PC-9 (cell line): ENCODE results near the gene MTERF2. TPM values are rescaled to one million over a fixed set of nuclear protein-coding genes. Genes with fewer than 3 reads are reported as not detected.

Experiments used
- BruUV-seq: library from RNA; stranded (reverse); fragments of 400-500 nt; replicated peaks from 2 replicates; lab custom pipeline; 2021; lab: Mats Ljungman, UMichigan
- CTCF ChIA-PET: fragments of 300-600 bp; sonication (Branson Sonifier 250); formaldehyde crosslinking; loops from one replicate; lab custom pipeline; 2022; ENCODE audit warnings: antibody characterized with exemption; lab: Charles Lee
- POLR2A ChIA-PET: fragments of 300-600 bp; sonication (Branson Sonifier 250); formaldehyde crosslinking; loops from one replicate; lab custom pipeline; 2022; ENCODE audit warnings: antibody characterized with exemption; ENCODE audit not compliant: unreplicated experiment; lab: Charles Lee
- DNase-seq, 2 experiments: peaks; one replicate each; pipeline versions ENCODE4 v3.0.0 to v3.0.0-alpha.2; 2015 to 2022; ENCODE audit warnings: mixed read lengths in 1 of 2
- H2AFZ ChIP-seq: fragments of 200-600 bp; sonication (generic); 2 replicates; pipeline ENCODE4 v1.8.1; 2017; ENCODE audit warnings: antibody characterized with exemption
- H3F3A ChIP-seq: fragments of 200-600 bp; sonication (generic); 2 replicates; pipeline ENCODE4 v1.8.1; 2017; ENCODE audit warnings: antibody characterized with exemption, mild to moderate bottlenecking, low read depth; ENCODE audit not compliant: insufficient read depth
- H3K27ac ChIP-seq: fragments of 200-600 bp; sonication (generic); 2 replicates; pipeline ENCODE4 v1.6.1; 2016; ENCODE audit warnings: mixed run types
- H3K27me3 ChIP-seq: fragments of 200-600 bp; sonication (generic); 2 replicates; pipeline ENCODE4 v1.6.1; 2016; ENCODE audit warnings: low read depth, mixed run types; ENCODE audit not compliant: insufficient read depth
- H3K36me3 ChIP-seq: fragments of 200-600 bp; sonication (generic); 2 replicates; pipeline ENCODE4 v1.6.1; 2016; ENCODE audit warnings: low read depth, mixed run types
- H3K4me1 ChIP-seq: fragments of 200-600 bp; sonication (generic); replicated peaks from 2 replicates; pipeline ENCODE4 v1.6.1; 2016; ENCODE audit warnings: mixed run types; ENCODE audit not compliant: insufficient read depth
- H3K4me2 ChIP-seq: fragments of 200-600 bp; sonication (generic); 2 replicates; pipeline ENCODE4 v1.6.1; 2017; ENCODE audit warnings: mixed run types
- H3K4me3 ChIP-seq: fragments of 200-600 bp; sonication (generic); 2 replicates; pipeline ENCODE4 v1.6.1; 2016; ENCODE audit warnings: mixed run types
- H3K79me2 ChIP-seq: fragments of 200-600 bp; sonication (generic); 2 replicates; pipeline ENCODE4 v1.6.1; 2017; ENCODE audit warnings: low read depth, mixed run types
- H3K9me2 ChIP-seq: fragments of 200-600 bp; sonication (generic); 2 replicates; pipeline ENCODE4 v1.8.1; 2017; ENCODE audit warnings: mild to moderate bottlenecking; ENCODE audit not compliant: insufficient read depth
- H3K9me3 ChIP-seq: fragments of 200-600 bp; sonication (generic); 2 replicates; pipeline ENCODE4 v1.8.1; 2016; ENCODE audit warnings: low read depth; ENCODE audit not compliant: insufficient read depth
- H4K20me1 ChIP-seq: fragments of 200-600 bp; sonication (generic); 2 replicates; pipeline ENCODE4 v1.8.1; 2017; ENCODE audit not compliant: insufficient read depth
- EZH2 ChIP-seq: fragments of 200-600 bp; sonication (generic); IDR thresholded peaks from 2 replicates; pipeline ENCODE4 v1.8.0; 2017; ENCODE audit warnings: antibody characterized with exemption, low read depth
- intact Hi-C: fragments of 100-400 bp; cut with micrococcal nuclease; formaldehyde crosslinking; loops from one replicate; pipeline ENCODE4 v1.10.0; 2022; ENCODE audit not compliant: unreplicated experiment
- total RNA-seq: library from RNA; stranded (reverse); gene quantifications from 2 replicates; pipeline ENCODE4 v1.2.3, GENCODE V29; 2021
- TF ChIP-seq, protein P1 (sequence below): fragments of 200-600 bp; sonication (generic); conservative IDR thresholded peaks from 2 replicates; pipeline ENCODE4 v1.6.1; 2017; ENCODE audit warnings: mixed run types, antibody characterized with exemption, mild to moderate bottlenecking, moderate library complexity

The MTERF2 gene
- total RNA-seq, 1 experiment from 2014 or later, result 8.2 TPM

- Histone ChIP-seq H3K27ac (no peak overlapping the region), H3K4me3 (peak overlapping the region; percentile 83), H2AFZ (peak overlapping the region; percentile 85), H3K9me3 (no peaks in the 10 kb centered on the region), H3K4me2 (peak overlapping the region; percentile 76), H3K27me3 (peaks cover 13% of the 10 kb centered on the region; the same call in 1 of the 2 replicates), H3K4me1 (peaks cover 17% of the 10 kb centered on the region; the same call in 1 of the 2 replicates), H3K9me2 (no peaks in the 10 kb centered on the region; the same call in 1 of the 2 replicates), H3F3A (peaks cover 20% of the 10 kb centered on the region; the same call in 1 of the 2 replicates), H3K36me3 (no peaks in the 10 kb centered on the region), H3K79me2 (peaks cover 26% of the 10 kb centered on the region), H4K20me1 (peaks cover 6% of the 10 kb centered on the region; the same call in 1 of the 2 replicates)
- no peak for DNase-seq
- ChIA-PET CTCF (no interaction called here), POLR2A (interaction anchor here (0.6 to 0.7 kb wide), 2 partner anchors 76 to 703 kb away, joined by 3 to 7 read pairs; no protein-coding TSS in a partner anchor)
- intact Hi-C loops, result loop anchor here (2.0 to 5.0 kb wide), 2 partner anchors 32 to 707 kb away; partner anchors contain the start of genes CKAP4 and MTERF2
- TF ChIP-seq, protein P1, sequence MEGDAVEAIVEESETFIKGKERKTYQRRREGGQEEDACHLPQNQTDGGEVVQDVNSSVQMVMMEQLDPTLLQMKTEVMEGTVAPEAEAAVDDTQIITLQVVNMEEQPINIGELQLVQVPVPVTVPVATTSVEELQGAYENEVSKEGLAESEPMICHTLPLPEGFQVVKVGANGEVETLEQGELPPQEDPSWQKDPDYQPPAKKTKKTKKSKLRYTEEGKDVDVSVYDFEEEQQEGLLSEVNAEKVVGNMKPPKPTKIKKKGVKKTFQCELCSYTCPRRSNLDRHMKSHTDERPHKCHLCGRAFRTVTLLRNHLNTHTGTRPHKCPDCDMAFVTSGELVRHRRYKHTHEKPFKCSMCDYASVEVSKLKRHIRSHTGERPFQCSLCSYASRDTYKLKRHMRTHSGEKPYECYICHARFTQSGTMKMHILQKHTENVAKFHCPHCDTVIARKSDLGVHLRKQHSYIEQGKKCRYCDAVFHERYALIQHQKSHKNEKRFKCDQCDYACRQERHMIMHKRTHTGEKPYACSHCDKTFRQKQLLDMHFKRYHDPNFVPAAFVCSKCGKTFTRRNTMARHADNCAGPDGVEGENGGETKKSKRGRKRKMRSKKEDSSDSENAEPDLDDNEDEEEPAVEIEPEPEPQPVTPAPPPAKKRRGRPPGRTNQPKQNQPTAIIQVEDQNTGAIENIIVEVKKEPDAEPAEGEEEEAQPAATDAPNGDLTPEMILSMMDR, result no peak
- no peak for TF ChIP-seq EZH2
- BruUV-seq, result TSS peak; percentile 45
These were observed 32.2 kb downstream of the MTERF2 start for GRCh38 chr12:106954462-106955376.

DNA sequence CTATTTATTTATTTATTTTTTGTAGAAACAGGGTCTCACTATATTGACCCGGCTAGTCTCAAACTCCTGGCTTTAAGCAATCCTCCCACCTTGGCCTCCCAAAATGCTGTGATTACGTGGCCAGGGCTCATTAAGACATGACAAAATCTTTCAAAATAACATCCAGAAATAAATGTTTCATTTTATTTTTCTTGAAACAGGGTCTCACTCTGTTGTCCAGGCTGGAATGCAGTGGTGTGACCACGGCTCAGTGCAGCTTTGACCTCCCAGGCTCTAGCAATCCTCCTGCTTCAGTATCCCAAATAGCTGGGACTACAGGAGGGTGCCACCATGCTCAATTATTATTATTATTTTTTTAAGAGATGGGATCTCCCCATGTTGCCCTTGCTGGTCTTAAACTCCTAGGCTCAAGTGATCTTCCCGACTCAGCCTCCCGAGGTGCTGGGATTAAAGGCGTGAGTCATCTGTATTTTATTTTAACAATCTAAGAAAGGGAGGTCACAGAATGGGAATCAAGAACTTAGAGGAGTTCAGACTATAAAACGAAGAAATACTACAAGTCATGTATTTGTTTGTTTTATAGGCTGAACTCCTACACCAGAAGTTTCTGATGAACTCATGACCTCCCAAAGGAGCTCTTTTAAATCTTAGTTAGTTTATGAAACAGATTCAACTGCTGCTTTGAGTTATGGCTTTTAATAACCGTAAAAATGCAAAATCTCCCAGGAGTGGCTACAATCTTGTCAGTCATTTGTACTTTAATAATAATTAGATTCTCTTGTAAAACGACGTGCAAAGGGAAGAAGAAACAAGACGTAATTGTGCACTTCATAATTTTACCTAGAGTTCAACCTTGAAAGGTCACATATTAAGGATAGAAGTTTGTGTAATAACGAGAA, 33.3 kb downstream of the MTERF2 start:
- no peaks in the 10 kb centered on the region; the same call in 1 of the 2 replicates for H3K9me2 ChIP-seq
- H3K36me3 ChIP-seq, result no peaks in the 10 kb centered on the region
- peaks cover 13% of the 10 kb centered on the region; the same call in 1 of the 2 replicates for H3K4me1 ChIP-seq
- no peak overlapping the region for H3K4me3 ChIP-seq
- H3K4me2 ChIP-seq, result no peak overlapping the region
- peaks cover 8% of the 10 kb centered on the region; the same call in 1 of the 2 replicates for H3K9me3 ChIP-seq
- H3K79me2 ChIP-seq, result peaks cover 14% of the 10 kb centered on the region
- peaks cover 3% of the 10 kb centered on the region; the same call in 1 of the 2 replicates for H4K20me1 ChIP-seq
- TF ChIP-seq, protein P1, result no peak
- no peak for TF ChIP-seq EZH2
- ChIA-PET POLR2A (interaction anchor here (0.7 kb wide), 1 partner anchor 77 kb away, joined by 7 read pairs; no protein-coding TSS in a partner anchor), CTCF (no interaction called here)
- H3K27ac ChIP-seq, result no peak overlapping the region
- peaks cover 20% of the 10 kb centered on the region; the same call in 1 of the 2 replicates for H3F3A ChIP-seq
- peaks cover 13% of the 10 kb centered on the region; the same call in 1 of the 2 replicates for H3K27me3 ChIP-seq
- H2AFZ ChIP-seq, result no peak overlapping the region
- intact Hi-C loops, result loop anchor here (2.0 kb wide), 1 partner anchor 33 kb away; the partner anchor contains the start of gene MTERF2
- no TSS peak for BruUV-seq
- no peak for DNase-seq
